Activated CD4-positive, CD25-positive, alpha-beta regulatory T cell treated with anti-CD3 and anti-CD28 coated beads, Interleukin-2, amount 50 U/mL, for 24 hours (primary cell): ENCODE data around the gene CA6.
"Not testable (repeated sequence)": the region's sequence is repeated elsewhere in the genome, so short reads cannot be mapped to it uniquely, and the experiment has no call there.

Experiments
- ATAC-seq, 2 donors: fragments of 150-1000 bp; cut with Tn5 transposase; one replicate each; pipeline ENCODE4 v1.10.0; 2021; ENCODE audit warnings: mild to moderate bottlenecking in 1 of 2, moderate library complexity in 1 of 2

Gene CA6

GRCh38 chr1:8945568-8945967, at the start of gene CA6:
Gene CA6, plus strand, starts transcription at chr1:8945868. Its CDS starts 19 bp downstream, at chr1:8945887.
- no peak for ATAC-seq

DNA sequence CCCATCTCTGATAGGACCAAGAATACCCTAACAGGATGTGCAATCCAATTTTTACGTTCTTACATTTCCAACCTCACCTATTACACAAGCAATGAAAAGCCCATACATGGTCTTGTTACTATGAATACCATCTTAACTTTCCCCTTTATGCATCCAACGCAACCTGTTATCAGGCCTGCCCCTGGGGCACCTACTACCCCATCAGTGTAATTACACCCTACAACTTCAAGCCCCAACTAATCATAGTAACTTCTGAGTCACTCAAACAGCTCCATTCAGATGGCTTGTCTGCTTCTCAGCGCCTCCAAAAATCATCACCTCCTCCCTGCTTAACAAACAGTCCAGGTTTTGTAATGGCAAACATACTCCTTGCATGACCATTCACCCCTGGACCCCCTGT, 48.9 kb upstream of the CA6 start:
- ATAC-seq: not testable (repeated sequence)

GRCh38 chr1:8897505-8897904, 48.2 kb upstream of the CA6 start:
- not testable (repeated sequence) for ATAC-seq

- ATAC-seq: not testable (repeated sequence)
Observed at GRCh38 chr1:8898418-8898817, 47.2 kb upstream of the CA6 start.

DNA sequence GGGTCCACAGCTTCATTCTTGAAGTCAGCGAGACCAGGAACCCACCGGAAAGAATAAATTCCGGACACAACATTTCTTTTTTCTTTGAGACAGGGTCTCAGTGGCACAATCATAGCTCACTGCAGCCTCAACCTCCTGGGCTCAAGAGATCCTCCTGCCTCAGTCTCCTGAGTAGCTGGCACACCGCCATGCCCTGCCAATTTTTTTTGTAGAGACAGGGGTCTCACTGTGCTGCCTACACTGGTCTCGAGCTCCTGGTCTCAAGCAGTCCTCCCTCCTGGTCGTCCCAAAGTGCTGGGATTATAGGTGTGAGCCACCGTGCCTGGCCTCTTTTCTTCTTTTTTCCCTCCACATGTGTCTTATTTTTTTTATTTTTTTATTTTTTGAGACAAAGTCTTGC, 46.6 kb upstream of the CA6 start:
- no peak for ATAC-seq

DNA sequence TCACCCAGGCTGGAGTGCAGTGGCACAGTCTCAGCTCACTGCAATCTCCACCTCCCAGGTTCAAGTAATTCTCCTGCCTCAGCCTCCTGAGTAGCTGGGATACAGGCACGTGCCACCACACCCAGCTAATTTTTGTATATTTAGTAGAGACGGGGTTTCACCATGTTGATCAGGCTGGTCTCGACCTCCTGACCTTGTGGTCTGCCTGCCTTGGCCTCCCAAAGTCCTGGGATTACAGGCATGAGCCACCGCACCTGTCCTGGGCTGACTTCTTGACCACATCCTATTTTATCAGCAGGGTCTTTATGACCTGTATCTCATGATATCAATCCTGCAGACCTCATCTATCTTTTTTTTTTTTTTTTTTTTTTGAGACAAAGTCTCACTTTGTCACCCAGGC, 45.0 kb upstream of the CA6 start:
- not testable (repeated sequence) for ATAC-seq

- ATAC-seq: no peak
Observed at GRCh38 chr1:8902765-8903164, 42.9 kb upstream of the CA6 start.

- no peak for ATAC-seq
Observed at GRCh38 chr1:8903410-8903809, 42.3 kb upstream of the CA6 start.

DNA sequence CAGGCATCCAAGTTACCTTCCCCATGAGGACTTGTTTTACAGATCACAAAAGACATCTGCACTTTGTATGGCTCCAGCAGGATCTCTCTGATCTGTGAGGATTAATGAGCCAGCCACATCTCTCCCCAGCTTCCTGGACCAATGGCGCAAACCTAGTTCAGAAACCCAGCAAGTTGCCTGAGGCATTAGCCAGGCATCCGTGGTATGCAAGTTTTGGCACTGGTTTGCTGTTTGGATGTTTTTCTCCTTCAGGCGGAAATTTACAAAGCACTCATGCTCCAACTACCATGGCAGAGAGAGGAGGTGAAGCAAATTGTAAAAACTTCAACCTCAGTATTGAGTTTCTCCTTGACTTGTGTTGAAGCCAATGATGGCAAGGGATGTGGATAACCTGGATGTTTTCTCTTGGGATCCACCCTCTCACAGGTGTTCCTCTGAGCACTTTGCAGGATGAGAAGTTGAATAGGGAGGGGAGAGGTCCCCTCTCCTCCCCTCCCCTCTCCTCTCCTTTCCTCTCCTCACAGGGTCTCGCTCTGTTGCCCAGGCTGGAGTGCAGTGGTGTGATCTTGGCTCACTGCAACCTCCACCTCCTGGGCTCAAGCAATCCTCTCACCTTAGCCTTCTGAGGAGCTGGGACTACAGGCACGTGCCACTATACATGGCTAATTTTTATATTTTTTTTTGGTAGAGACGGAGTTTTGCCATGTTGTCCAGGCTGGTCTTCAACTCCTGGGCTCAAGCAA, 41.6 kb upstream of the CA6 start:
- ATAC-seq: no peak

GRCh38 chr1:8905582-8906191, 40.0 kb upstream of the CA6 start:
- no peak for ATAC-seq

- ATAC-seq: no peak
Observed at GRCh38 chr1:8908388-8909151, 37.1 kb upstream of the CA6 start.

- ATAC-seq: no peak
Observed at GRCh38 chr1:8910331-8910730, 35.3 kb upstream of the CA6 start.

DNA sequence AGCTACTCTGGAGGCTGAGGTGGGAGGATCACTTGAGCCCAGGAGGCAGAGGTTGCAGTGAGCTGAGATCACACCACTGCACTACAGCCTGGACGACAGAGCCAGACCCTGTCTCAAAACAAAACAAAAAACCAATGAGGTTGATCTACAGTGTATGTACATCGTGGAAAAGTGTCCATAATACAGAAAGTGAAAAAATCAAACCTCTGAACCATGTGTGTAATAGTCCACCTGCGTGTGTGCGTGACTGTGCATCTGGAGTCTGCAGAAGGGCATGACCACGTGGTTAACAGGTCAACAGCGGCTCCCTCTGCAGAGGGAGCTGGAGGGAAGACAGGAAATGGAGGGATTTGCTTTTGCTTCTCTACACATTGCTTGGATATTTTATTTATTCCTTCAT, 34.8 kb upstream of the CA6 start:
- ATAC-seq: no peak

GRCh38 chr1:8911416-8912309, 34.0 kb upstream of the CA6 start:
- no peak for ATAC-seq

DNA sequence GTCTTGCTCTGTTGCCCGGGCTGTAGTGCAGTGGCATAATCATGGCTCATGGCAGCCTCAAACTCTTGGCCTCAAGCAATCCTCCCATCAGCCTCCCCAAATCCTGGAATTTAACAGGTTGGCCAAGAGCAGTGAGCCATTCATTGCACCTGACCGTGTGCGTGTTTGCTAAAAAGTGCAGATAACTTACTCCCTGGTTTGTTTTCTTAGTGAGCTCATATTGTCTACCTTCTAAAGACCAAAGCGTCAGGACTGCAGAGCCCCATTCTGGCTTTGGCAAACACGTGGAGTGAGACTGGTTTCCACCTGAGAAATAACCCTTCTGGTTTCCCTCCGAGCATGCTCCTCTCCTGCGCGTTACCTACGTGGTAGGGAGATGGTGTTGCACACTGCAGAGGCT, 32.2 kb upstream of the CA6 start:
- ATAC-seq: no peak

- ATAC-seq: no peak
Observed at GRCh38 chr1:8914466-8914865, 31.2 kb upstream of the CA6 start.

DNA sequence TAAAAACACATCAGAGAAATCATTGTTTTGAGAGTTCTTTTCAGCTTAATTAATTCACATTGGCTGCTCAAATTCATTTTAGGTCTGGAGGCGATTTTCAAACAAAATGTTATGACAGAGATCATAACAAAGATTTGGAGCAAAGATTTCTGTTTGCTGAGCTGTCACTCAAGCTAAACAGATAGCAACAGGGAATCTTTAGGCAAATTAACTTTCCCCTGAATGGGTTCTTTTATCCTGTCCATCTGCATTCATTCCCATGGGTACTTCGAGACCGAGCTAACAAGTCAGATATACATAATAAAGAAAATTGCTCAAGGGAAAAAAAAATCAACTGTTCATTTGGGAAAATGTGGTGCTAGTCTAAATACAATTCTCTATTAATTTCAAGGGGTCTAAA, 30.2 kb upstream of the CA6 start:
- ATAC-seq: no peak

DNA sequence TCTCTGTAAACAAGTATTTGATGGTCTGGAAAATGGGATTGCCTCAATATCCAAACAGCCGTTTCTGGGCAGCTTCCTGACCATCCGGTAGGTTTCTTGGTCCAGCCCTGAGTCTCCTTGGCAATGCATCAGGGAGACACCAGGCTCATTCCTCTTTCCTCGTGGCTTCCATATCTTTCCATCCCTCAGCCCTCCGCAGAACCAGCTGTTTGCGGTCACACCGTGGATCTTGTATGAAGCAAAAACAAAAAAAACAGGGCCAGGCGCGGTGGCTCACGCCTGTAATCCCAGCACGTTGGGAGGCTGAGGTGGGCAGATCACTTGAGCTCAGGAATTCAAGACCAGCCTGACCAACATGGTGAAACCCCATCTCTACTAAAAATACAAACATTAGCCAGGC, 28.1 kb upstream of the CA6 start:
- ATAC-seq: not testable (repeated sequence)

GRCh38 chr1:8922962-8923361, 22.7 kb upstream of the CA6 start:
- no peak for ATAC-seq

- no peak for ATAC-seq
Observed at GRCh38 chr1:8925406-8925805, 20.3 kb upstream of the CA6 start.

GRCh38 chr1:8925960-8926359, 19.7 kb upstream of the CA6 start:
- ATAC-seq: no peak
